HEK293 (cell line): ENCODE measurements around the gene OTOF.

Source experiments
- KLF10 ChIP-seq: fragments of 450-650 bp; IDR thresholded peaks from 2 replicates; pipeline ENCODE4 v1.5.1; 2018; ENCODE audit warnings: missing biosample characterization, mild to moderate bottlenecking, missing genetic modification characterization
- KLF16 ChIP-seq: fragments of 450-650 bp; formaldehyde crosslinking; IDR thresholded peaks from 2 replicates; pipeline ENCODE4 v1.5.1; 2017; ENCODE audit warnings: missing biosample characterization, missing genetic modification characterization
- SETDB1 ChIP-seq: IDR thresholded peaks from one replicate; pipeline ENCODE4 v1.6.1; 2017; ENCODE audit warnings: mild to moderate bottlenecking, low read length, moderate library complexity, mixed read lengths; ENCODE audit not compliant: insufficient read length
- SP7 ChIP-seq: fragments of 450-650 bp; formaldehyde crosslinking; IDR thresholded peaks from 2 replicates; pipeline ENCODE4 v1.5.1; 2016; ENCODE audit warnings: missing biosample characterization, missing genetic modification characterization
- WT1 ChIP-seq: fragments of 450-650 bp; formaldehyde crosslinking; IDR thresholded peaks from 2 replicates; pipeline ENCODE4 v1.5.1; 2016; ENCODE audit warnings: missing biosample characterization, missing genetic modification characterization
- ZBTB17 ChIP-seq: fragments of 450-650 bp; formaldehyde crosslinking; IDR thresholded peaks from 2 replicates; pipeline ENCODE4 v1.5.1; 2016; ENCODE audit warnings: missing biosample characterization, missing genetic modification characterization
- ZNF302 ChIP-seq: fragments of 450-650 bp; formaldehyde crosslinking; IDR thresholded peaks from 2 replicates; pipeline ENCODE4 v1.5.1; 2016; ENCODE audit warnings: missing biosample characterization, missing genetic modification characterization, low read depth
- ZNF530 ChIP-seq: fragments of 450-650 bp; formaldehyde crosslinking; IDR thresholded peaks from 2 replicates; pipeline ENCODE4 v1.5.1; 2016; ENCODE audit warnings: low read depth, missing biosample characterization, missing genetic modification characterization
- ZNF830 ChIP-seq: fragments of 450-650 bp; IDR thresholded peaks from 2 replicates; pipeline ENCODE4 v1.5.0; 2018; ENCODE audit warnings: missing biosample characterization, missing genetic modification characterization, low read depth, mild to moderate bottlenecking, moderate library complexity
- TF ChIP-seq, protein P1 (sequence below): fragments of 450-650 bp; formaldehyde crosslinking; IDR thresholded peaks from 2 replicates; pipeline ENCODE4 v1.5.1; 2017; ENCODE audit warnings: missing biosample characterization, missing genetic modification characterization
- TF ChIP-seq, protein P2 (sequence below): fragments of 450-650 bp; formaldehyde crosslinking; IDR thresholded peaks from 2 replicates; pipeline ENCODE4 v1.5.1; 2016; ENCODE audit warnings: missing biosample characterization, missing genetic modification characterization
- TF ChIP-seq, protein P3 (sequence below): fragments of 450-650 bp; formaldehyde crosslinking; IDR thresholded peaks from 2 replicates; pipeline ENCODE4 v1.5.1; 2016; ENCODE audit warnings: missing biosample characterization, missing genetic modification characterization
- TF ChIP-seq, protein P4 (sequence below): fragments of 450-650 bp; formaldehyde crosslinking; IDR thresholded peaks from 2 replicates; pipeline ENCODE4 v1.5.1; 2016; ENCODE audit warnings: missing biosample characterization, missing genetic modification characterization
- TF ChIP-seq, protein P5 (sequence below): fragments of 450-650 bp; formaldehyde crosslinking; IDR thresholded peaks from 2 replicates; pipeline ENCODE4 v1.5.1; 2016; ENCODE audit warnings: missing biosample characterization, missing genetic modification characterization

DNA sequence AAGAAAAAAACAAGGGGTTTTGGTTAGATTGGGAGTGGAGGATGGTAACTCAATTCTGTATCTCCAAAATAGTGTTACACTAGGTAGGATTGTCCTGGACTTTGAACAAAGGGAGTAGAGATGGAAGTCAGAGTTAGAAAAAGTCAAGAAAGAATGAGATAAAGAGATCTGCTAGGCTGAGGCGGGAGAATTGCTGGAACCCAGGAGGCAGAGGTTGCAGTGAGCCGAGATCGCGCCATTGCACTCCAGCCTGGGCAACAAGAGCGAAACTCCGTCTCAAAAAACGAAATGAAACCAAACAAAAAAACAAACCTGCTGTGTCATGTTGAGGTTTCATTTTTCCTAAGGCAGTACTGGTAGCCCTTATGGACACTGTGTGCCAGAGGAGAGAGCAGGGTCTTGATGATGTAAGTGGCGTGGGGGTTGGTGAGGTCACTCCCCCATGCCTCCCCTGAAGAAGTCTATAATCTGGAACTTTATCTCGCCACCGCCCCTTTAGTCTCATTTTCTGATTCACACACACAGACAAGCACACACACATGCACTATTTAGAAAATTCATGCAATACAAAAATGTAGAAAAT, 65.7 kb downstream of the OTOF start:
- TF ChIP-seq, protein P1, sequence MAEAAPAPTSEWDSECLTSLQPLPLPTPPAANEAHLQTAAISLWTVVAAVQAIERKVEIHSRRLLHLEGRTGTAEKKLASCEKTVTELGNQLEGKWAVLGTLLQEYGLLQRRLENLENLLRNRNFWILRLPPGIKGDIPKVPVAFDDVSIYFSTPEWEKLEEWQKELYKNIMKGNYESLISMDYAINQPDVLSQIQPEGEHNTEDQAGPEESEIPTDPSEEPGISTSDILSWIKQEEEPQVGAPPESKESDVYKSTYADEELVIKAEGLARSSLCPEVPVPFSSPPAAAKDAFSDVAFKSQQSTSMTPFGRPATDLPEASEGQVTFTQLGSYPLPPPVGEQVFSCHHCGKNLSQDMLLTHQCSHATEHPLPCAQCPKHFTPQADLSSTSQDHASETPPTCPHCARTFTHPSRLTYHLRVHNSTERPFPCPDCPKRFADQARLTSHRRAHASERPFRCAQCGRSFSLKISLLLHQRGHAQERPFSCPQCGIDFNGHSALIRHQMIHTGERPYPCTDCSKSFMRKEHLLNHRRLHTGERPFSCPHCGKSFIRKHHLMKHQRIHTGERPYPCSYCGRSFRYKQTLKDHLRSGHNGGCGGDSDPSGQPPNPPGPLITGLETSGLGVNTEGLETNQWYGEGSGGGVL, result peak; percentile 51; the same call in 1 of the 2 replicates
- TF ChIP-seq, protein P2, sequence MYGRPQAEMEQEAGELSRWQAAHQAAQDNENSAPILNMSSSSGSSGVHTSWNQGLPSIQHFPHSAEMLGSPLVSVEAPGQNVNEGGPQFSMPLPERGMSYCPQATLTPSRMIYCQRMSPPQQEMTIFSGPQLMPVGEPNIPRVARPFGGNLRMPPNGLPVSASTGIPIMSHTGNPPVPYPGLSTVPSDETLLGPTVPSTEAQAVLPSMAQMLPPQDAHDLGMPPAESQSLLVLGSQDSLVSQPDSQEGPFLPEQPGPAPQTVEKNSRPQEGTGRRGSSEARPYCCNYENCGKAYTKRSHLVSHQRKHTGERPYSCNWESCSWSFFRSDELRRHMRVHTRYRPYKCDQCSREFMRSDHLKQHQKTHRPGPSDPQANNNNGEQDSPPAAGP (tag by site-specific recombination), result no peak
- TF ChIP-seq, protein P3, sequence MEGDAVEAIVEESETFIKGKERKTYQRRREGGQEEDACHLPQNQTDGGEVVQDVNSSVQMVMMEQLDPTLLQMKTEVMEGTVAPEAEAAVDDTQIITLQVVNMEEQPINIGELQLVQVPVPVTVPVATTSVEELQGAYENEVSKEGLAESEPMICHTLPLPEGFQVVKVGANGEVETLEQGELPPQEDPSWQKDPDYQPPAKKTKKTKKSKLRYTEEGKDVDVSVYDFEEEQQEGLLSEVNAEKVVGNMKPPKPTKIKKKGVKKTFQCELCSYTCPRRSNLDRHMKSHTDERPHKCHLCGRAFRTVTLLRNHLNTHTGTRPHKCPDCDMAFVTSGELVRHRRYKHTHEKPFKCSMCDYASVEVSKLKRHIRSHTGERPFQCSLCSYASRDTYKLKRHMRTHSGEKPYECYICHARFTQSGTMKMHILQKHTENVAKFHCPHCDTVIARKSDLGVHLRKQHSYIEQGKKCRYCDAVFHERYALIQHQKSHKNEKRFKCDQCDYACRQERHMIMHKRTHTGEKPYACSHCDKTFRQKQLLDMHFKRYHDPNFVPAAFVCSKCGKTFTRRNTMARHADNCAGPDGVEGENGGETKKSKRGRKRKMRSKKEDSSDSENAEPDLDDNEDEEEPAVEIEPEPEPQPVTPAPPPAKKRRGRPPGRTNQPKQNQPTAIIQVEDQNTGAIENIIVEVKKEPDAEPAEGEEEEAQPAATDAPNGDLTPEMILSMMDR, result no peak
- TF ChIP-seq, protein P4, sequence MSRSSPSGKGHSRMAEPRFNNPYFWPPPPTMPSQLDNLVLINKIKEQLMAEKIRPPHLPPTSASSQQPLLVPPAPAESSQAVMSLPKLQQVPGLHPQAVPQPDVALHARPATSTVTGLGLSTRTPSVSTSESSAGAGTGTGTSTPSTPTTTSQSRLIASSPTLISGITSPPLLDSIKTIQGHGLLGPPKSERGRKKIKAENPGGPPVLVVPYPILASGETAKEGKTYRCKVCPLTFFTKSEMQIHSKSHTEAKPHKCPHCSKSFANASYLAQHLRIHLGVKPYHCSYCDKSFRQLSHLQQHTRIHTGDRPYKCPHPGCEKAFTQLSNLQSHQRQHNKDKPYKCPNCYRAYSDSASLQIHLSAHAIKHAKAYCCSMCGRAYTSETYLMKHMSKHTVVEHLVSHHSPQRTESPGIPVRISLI (tag by site-specific recombination), result no peak
- TF ChIP-seq, protein P5, sequence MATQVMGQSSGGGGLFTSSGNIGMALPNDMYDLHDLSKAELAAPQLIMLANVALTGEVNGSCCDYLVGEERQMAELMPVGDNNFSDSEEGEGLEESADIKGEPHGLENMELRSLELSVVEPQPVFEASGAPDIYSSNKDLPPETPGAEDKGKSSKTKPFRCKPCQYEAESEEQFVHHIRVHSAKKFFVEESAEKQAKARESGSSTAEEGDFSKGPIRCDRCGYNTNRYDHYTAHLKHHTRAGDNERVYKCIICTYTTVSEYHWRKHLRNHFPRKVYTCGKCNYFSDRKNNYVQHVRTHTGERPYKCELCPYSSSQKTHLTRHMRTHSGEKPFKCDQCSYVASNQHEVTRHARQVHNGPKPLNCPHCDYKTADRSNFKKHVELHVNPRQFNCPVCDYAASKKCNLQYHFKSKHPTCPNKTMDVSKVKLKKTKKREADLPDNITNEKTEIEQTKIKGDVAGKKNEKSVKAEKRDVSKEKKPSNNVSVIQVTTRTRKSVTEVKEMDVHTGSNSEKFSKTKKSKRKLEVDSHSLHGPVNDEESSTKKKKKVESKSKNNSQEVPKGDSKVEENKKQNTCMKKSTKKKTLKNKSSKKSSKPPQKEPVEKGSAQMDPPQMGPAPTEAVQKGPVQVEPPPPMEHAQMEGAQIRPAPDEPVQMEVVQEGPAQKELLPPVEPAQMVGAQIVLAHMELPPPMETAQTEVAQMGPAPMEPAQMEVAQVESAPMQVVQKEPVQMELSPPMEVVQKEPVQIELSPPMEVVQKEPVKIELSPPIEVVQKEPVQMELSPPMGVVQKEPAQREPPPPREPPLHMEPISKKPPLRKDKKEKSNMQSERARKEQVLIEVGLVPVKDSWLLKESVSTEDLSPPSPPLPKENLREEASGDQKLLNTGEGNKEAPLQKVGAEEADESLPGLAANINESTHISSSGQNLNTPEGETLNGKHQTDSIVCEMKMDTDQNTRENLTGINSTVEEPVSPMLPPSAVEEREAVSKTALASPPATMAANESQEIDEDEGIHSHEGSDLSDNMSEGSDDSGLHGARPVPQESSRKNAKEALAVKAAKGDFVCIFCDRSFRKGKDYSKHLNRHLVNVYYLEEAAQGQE (tag by site-specific recombination), result no peak
- no peak for TF ChIP-seq KLF16
- TF ChIP-seq SP7, result 0 out of 2 replicates have a peak, but pooled peaks have one; percentile 11
- no peak for TF ChIP-seq ZNF530 (tag by site-specific recombination)
- no peak for TF ChIP-seq KLF10 (tag by site-specific recombination)
- TF ChIP-seq SETDB1, result no peak
- TF ChIP-seq ZNF302 (tag by site-specific recombination), result no peak
- 0 out of 2 replicates have a peak, but pooled peaks have one; percentile 19 for TF ChIP-seq ZBTB17 (tag by site-specific recombination)
- no peak for TF ChIP-seq WT1 (tag by site-specific recombination)
- TF ChIP-seq ZNF830 (tag by site-specific recombination), result no peak
